Hippocampal formation (tissue), 2 donors: ENCODE data around the gene SLC2A11.
"Not testable (repeated sequence)": the region's sequence is repeated elsewhere in the genome, so short reads cannot be mapped to it uniquely, and the experiment has no call there.

ENCODE experiments used
- DNase-seq, 2 donors: peaks; one replicate each; lab custom pipeline; 2025; lab: John Stamatoyannopoulos, UW

Gene SLC2A11

DNA sequence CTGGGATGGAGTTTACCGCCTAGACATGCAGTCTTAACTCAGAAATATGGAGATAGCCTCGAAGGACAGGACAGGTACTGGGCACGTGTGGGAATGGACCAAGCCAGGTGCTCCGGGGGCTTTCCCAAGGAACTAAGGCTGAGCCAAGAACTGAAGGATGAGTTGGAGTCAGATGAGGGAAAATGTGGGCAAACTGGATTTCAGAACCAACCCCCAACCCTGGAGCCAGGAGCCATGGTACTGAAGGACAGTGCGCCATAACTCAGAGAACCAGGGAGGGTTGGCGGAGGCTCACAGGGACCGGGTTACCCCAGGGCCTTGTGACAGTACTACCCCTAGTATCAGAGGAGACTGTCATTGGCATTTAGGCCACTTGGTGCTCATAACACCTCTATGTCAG is 34.1 kb downstream of the SLC2A11 start:
- no peak for DNase-seq

DNA sequence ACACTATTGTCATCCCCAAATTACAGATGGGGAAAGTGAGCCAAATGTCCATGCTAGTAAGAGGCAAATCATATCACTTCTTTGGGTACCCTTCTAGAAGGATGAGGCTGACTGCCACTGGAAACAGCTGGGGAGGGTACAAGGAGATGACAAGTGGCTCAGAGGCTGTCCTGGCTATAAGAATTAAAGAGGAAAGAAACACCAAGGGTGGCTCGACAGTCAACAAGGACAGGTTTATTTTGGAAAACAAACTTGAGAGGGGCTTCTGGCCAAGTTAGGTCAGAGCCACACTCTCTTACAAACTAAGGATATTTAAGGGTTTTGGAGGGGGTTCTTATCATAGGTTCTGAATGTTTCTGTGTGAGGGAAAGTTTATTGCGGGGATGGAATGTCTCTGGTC is 34.5 kb downstream of the SLC2A11 start:
- no peak for DNase-seq

DNA sequence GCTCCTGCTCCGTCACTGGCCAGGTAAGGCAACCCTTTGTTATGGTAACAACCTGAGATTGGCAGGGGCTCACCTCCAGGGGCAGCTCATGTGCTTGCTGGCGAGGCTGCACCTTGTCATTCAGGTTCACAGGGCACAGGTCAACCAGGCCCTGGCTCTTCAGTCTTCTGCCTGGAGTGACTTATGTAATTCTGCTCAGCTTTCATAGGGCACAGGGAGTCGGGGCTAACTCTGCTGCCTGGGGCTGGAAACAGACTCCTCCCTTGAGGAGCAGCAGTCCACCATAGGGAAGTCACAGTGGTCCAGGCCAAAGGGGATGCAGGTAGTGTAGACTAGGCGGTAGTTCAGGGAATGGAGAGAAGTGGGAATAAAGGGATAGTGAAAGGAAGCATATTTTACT is 35.0 kb downstream of the SLC2A11 start:
- DNase-seq = no peak

DNA sequence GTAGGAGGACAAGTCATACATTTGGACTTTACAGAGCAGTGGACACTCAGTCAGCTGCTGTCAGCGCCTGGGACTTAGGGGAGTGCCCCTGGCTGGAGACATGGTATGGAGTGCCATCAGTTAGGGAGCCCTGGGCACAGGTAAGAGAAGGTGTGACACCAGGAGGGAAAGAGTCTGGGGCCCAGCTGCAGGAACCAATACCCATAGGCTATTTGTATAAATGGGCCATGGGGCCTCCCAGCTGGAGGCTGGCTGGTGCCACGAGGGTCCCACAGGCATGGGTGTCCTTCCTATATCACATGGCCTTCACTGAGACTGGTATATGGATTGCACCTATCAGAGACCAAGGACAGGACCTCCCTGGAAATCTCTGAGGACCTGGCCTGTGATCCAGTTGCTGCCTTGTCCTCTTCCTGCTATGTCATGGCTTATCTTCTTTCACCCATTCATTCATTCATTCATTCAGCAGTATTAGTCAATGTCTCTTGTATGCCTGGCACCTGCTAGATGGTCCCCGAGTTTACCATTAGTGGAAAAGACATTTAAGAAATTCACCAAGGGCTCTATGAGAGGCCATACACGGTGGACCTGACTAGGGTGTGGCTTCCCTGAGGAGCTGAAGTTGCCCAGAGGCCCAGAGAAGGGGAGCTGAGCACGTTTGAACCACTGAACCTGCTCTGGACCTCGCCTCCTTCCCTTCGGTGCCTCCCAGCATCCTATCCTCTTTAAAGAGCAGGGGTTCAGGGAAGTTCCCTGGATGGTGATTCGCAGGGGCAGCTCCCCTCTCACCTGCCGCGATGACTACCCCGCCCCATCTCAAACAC is 35.7 kb downstream of the SLC2A11 start:
- no peak for DNase-seq

DNA sequence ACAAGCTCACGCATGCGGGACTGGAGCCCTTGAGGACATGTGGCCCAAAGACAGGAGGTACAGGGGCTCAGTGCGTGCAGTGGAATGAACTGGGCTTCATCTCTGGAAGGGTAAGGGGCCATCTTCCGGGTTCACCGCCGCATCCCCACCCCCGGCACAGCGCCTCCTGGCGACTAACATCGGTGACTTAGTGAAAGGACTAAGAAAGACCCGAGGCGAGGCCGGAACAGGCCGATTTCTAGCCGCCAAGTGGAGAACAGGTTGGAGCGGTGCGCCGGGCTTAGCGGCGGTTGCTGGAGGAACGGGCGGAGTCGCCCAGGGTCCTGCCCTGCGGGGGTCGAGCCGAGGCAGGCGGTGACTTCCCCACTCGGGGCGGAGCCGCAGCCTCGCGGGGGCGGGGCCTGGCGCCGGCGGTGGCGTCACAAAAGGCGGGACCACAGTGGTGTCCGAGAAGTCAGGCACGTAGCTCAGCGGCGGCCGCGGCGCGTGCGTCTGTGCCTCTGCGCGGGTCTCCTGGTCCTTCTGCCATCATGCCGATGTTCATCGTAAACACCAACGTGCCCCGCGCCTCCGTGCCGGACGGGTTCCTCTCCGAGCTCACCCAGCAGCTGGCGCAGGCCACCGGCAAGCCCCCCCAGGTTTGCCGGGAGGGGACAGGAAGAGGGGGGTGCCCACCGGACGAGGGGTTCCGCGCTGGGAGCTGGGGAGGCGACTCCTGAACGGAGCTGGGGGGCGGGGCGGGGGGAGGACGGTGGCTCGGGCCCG is 36.5 kb downstream of the SLC2A11 start, which contains the start of gene MIF:
TSS of gene MIF (plus strand) at position 439 of the 765 bp plus-strand sequence. CDS start at position 531, 92 bp downstream.
- DNase-seq = peak; percentile 86 to 92

DNA sequence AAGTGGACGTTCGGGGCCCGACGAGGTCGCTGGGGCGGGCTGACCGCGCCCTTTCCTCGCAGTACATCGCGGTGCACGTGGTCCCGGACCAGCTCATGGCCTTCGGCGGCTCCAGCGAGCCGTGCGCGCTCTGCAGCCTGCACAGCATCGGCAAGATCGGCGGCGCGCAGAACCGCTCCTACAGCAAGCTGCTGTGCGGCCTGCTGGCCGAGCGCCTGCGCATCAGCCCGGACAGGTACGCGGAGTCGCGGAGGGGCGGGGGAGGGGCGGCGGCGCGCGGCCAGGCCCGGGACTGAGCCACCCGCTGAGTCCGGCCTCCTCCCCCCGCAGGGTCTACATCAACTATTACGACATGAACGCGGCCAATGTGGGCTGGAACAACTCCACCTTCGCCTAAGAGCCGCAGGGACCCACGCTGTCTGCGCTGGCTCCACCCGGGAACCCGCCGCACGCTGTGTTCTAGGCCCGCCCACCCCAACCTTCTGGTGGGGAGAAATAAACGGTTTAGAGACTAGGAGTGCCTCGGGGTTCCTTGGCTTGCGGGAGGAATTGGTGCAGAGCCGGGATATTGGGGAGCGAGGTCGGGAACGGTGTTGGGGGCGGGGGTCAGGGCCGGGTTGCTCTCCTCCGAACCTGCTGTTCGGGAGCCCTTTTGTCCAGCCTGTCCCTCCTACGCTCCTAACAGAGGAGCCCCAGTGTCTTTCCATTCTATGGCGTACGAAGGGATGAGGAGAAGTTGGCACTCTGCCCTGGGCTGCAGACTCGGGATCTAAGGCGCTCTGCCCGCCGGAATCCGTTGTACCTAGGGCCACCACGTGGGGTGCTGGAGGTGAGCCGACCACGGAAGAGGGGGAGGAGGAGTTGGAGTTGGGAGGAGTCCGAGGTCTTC is 37.3 kb downstream of the SLC2A11 start:
- peak in 1 of 2 donors; percentile 8 for DNase-seq

DNA sequence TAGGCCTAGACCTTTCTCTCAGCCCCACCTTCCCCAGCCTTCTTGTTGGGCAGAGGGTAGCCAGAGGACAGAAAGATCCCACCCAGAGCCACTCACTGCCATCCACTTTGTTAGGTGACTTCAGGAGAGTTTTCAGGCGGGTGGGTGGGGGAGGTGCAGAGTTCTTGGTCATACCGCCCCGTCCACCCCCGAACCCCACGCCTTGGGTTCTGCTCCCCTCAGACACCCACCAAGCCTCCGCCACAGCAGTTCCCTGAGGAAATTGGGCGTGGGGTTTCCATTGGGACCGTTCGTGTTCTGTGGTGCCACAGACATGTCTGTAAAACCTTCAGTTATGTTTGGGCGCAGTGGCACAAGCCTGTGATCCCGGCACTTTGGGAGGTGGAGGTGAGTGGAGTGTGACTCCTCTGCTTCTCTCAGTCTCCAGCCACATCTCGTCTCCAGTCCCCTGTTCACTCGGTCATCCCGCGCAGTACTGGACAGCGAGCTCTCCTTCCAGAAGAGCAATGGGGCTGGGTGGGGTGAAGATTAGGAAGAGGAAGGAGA is 38.0 kb downstream of the SLC2A11 start:
- DNase-seq = no peak

DNA sequence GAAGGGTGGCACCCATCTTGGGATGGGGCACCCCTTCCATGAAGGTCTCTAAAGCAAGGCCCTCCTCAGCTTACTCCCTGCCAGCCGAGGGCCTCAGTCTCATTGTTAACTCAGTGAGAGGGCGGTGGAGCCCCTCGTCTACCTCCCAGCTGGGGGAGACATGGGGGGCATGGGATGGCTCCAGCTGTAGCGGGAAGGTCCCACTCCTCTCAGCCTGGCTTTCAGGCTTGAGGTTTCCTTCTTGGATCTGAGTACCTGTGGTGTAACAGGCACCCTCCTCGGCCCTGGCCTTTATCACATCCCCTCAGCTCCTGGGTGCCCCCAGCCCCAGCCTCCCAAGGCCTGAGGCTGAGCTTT is 38.5 kb downstream of the SLC2A11 start:
- no peak for DNase-seq

DNA sequence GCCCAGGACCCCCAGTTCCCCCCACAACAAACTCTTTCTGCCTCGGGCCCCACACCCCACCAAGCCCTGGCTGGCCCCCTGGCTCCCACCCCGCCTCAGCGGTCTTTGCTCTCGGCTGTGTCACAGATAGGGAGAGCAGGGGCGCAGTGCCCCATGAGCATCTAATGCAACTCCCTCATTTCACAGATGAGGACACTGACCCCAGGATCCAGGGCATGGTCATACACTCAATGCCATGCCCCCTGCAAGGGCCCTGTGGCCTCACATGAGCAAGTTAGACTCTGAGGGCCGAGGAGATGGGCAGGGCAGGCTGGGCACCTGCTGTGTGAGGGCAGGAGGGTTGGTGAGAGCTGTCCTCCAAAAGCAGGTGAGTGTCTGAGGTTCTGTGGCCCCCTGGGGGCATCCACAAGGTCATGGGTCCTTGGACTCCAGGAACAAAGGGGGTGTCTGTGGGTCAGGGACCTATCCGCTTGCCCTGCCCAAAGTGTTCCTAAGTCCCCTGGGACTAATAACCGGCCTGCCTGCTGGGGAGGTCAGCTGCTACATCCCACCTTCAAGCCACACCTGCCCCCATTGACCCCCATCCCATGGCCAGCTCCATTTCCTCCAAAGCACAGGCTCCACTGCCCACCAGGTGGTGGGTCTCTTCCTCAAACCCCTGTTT is 39.0 kb downstream of the SLC2A11 start:
- DNase-seq = no peak

DNA sequence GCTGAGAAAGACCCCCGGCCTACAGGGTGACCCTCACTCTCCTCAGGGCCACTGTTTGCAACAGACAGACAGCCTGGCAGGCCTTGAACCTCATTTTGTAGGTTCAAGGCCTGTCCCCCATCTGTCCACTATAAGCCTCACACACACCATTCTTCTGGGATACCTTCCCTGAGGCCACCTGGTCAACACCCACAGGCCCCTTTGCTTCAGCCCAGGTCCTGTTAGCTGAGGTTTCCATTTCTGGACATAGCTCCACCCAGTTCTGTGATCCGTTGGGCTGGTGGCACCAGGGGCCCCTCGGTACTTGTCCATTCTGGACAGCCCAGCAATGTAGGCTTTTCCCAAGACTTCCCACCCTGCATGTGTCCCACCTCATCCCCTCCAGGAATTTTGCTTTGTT is 39.6 kb downstream of the SLC2A11 start:
- no peak for DNase-seq

DNA sequence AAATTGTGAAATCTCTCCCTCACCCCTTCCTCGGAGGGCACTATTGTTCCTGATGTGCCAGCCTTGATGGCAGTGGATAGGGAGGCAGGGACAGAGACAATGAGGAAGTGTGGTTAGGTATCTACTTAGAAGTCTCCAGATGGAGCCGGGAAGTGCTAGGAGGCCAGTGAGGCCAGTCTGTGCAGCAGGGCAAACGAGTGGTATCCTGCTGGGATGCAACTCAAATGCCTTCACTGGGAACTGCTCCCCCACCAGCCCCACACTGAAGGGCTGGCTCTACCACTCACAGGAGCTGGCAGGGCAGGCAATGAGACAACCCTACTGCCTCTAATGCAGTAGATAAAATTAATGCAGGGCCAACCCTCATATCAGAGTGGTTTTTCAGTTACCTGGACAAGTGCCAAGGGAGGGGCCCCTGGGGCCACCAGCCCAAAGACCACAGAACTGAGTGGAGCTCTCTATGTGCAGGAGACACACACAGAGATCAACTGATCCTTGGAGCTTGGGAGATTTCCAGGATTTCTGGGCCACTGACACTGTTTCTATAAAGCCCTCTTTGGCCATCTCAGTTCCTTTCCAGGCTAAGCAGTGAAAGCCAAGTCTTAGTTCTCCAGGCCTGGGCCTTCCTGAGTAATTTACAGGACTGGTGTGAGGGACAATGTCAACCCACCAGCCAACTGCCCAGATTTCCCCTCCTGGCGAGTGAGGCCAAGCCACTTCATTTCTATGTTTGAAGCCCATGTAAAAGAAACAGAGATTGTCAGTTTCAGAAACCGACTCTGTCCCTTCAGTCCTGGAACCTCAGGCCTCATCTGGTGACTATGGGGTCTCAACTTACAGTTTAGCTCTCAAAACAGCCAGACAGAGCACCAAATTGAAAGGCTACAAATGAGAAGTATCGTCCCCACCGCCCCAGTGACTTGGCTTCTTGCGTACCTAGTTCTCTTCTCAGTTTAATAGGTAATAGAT is 40.6 kb downstream of the SLC2A11 start:
- DNase-seq = peak; percentile 13 to 19

DNA sequence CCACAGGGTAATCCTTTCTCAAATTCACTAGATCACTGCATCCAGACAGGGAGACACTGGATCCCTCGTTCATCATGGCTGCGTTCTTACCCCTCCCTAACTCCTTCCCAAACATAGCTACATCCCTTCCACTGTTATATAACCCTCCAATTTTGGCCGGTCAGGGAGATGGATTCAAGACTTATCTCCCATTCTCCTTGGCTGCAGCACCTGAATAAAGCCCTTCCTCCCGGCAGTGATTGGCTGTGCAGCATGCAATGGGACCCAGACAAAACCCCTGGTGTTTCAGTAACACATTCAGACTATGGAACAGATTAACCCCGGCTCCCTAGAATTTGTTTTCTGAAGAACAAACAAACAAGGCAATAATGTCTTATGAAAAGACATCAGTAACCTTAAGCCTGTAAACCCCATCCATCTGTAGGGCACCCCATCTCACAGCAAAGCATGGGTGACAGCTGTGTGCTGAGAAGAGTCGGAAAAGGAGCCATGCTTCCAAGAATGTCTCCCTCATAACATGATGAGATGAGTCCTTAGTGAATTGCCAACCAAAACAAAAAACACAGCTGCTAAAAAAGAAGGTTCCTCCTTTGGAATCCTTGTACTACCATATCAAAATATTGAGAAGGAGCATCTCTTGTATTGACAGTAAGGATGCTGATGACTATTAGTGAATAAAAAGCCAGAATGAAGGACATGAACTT is 41.5 kb downstream of the SLC2A11 start:
- DNase-seq = no peak

DNA sequence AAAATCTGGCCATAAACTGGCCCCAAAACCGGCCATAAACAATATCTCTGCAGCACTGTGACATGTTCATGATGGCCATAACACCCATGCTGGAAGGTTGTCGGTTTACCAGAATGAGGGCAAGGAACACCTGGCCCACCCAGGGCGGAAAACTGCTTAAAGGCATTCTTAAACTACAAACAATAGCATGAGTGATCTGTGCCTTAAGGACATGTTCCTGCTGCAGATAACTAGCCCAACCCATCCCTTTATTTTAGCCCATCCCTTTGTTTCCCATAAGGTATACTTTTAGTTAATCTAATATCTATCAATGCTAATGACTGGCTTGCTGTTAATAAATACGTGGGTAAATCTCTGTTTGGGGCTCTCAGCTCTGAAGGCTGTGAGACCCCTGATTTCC is 42.6 kb downstream of the SLC2A11 start:
- not testable (repeated sequence) for DNase-seq

DNA sequence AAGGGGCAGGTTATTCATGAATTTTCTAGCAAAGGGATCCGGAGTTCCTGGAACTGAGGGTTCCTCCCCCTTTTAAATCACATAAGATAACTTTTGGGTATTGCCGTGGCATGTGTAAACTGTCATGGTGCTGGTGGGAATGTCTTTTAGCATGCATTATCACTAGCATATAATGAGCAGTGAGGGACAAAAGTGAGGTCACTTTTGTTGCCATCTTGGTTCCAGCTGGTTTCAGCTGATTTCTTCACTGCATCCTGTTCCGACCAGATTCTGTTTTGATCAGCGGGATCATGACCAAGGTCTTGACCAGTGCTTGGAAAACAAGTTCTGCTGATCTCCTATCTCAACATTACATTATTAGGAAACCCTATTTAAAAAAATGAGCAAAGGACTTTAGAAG is 43.9 kb downstream of the SLC2A11 start:
- no peak for DNase-seq

DNA sequence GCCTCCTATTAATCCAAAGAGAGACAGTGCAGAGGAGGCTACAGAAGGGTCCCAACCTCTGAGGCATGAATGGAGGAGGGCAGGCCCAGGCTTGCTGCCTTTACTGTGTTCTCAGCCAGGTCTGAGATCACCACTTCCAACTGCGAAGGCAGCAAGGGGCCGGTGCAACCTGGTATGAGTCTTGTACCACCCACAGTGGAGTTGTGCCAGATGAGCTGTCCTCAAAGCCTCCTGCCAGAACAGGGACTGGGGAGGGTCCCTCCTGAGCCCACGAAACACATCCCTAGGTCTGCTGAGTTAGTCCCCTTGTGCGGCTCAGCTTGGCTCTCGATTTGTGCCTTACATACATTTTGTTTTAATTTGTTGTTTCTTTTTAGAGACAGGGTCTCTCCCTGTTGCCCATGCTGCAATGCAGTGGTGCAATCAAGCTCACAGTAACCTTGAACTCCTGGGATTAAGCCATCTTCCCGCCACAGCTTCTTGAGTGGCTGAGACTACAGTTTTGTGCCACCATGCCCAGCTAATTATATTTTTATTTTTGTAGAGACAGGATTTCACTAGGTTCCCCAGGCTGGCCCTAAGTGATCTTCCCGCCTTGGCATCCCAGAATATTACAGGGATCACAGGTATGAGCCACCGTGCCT is 45.8 kb downstream of the SLC2A11 start:
- DNase-seq = no peak

DNA sequence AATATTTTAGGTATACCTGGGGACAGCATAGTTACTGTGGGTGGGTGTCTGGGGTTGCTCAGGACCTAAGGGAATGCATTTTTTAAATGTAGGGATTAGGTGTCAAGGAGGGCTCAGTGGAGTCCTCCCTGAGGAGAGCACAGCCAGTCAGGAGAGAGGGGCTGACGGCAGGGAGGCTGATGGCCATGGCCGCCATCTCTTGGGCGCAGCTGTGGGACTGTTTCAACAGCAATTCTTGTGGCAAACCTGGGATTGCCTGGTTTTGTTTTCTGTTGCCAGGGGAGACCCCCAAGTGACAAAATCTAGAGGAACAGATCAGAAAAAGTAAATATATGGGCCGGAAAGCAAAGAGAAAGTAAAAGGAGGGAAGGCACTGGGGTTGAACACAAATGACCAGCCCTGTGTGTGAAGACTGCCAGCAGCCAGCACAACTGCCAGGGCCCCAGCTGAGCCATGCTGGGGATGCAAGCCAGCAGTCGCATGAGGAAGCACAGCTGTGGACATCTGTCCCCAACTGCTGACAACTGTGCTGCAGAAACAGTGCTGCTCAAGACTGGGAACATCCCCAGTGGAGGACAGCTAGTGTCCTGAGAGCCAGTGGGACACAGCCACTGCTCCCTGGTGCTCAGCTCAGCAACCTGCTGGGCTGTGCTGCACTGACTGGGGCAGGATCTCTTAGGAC is 47.0 kb downstream of the SLC2A11 start:
- DNase-seq = peak; percentile 68 to 70

DNA sequence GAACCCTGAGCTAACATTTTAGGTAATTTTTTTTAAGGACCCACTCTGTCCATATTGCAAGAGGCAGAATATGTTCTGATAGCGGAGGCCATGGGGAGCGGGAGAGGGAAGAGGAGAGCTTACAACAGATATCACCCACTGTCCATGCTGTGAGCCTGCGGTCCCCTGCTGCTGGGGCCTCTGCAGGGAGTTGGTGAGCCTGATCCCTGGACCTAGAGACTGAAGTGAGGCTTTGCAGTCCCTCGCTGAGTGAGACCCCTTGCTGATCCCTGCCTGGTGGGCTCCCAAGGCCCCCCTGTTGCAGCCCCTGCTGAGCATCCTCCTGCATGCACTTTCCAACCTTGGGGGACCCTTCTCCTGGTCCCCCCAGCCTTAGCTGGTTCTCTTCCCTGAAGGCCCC is 49.0 kb downstream of the SLC2A11 start:
- DNase-seq = no peak

DNA sequence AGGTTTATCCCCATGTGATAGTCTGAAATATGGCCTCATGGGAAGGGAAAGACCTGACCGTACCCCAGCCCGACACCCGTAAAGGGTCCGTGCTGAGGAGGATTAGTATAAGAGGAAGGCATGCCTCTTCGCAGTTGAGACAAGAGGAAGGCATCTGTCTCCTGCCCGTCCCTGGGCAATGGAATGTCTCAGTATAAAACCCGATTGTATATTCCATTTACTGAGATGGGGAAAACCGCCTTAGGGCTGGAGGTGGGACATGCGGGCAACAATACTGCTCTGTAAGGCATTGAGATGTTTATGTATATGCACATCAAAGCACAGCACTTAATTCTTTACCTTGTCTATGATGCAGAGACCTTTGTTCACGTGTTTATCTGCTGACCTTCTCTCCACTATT is 49.7 kb downstream of the SLC2A11 start:
- not testable (repeated sequence) for DNase-seq
